Measurements from ENCODE around the gene HNRNPD. TPM values are rescaled to one million over a fixed set of nuclear protein-coding genes. Genes with fewer than 3 reads are reported as not detected.

Gene HNRNPD
- total and polyA plus RNA-seq, 2 of the 13 experiments (the other 11 are each of a cell fraction or from before 2014, with no cell fraction given): 64.0 to 69.7 TPM

- no peak for TF ChIP-seq MAFG (CRISPR knock-in tag; IDR thresholded peaks at IDR 0.05)
- TF ChIP-seq KLF15 (CRISPR knock-in tag; IDR thresholded peaks at IDR 0.05; ENCODE audit: borderline replicate concordance): peak; percentile 61; the same call in 1 of the 2 replicates
- TF ChIP-seq, protein P1, sequence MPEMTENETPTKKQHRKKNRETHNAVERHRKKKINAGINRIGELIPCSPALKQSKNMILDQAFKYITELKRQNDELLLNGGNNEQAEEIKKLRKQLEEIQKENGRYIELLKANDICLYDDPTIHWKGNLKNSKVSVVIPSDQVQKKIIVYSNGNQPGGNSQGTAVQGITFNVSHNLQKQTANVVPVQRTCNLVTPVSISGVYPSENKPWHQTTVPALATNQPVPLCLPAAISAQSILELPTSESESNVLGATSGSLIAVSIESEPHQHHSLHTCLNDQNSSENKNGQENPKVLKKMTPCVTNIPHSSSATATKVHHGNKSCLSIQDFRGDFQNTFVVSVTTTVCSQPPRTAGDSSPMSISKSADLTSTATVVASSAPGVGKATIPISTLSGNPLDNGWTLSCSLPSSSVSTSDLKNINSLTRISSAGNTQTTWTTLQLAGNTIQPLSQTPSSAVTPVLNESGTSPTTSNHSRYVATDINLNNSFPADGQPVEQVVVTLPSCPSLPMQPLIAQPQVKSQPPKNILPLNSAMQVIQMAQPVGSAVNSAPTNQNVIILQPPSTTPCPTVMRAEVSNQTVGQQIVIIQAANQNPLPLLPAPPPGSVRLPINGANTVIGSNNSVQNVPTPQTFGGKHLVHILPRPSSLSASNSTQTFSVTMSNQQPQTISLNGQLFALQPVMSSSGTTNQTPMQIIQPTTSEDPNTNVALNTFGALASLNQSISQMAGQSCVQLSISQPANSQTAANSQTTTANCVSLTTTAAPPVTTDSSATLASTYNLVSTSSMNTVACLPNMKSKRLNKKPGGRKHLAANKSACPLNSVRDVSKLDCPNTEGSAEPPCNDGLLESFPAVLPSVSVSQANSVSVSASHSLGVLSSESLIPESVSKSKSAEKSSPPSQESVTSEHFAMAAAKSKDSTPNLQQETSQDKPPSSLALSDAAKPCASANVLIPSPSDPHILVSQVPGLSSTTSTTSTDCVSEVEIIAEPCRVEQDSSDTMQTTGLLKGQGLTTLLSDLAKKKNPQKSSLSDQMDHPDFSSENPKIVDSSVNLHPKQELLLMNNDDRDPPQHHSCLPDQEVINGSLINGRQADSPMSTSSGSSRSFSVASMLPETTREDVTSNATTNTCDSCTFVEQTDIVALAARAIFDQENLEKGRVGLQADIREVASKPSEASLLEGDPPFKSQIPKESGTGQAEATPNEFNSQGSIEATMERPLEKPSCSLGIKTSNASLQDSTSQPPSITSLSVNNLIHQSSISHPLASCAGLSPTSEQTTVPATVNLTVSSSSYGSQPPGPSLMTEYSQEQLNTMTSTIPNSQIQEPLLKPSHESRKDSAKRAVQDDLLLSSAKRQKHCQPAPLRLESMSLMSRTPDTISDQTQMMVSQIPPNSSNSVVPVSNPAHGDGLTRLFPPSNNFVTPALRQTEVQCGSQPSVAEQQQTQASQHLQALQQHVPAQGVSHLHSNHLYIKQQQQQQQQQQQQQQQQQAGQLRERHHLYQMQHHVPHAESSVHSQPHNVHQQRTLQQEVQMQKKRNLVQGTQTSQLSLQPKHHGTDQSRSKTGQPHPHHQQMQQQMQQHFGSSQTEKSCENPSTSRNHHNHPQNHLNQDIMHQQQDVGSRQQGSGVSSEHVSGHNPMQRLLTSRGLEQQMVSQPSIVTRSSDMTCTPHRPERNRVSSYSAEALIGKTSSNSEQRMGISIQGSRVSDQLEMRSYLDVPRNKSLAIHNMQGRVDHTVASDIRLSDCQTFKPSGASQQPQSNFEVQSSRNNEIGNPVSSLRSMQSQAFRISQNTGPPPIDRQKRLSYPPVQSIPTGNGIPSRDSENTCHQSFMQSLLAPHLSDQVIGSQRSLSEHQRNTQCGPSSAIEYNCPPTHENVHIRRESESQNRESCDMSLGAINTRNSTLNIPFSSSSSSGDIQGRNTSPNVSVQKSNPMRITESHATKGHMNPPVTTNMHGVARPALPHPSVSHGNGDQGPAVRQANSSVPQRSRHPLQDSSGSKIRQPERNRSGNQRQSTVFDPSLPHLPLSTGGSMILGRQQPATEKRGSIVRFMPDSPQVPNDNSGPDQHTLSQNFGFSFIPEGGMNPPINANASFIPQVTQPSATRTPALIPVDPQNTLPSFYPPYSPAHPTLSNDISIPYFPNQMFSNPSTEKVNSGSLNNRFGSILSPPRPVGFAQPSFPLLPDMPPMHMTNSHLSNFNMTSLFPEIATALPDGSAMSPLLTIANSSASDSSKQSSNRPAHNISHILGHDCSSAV (CRISPR knock-in tag; IDR thresholded peaks at IDR 0.05; ENCODE audit: borderline replicate concordance): 0 out of 2 replicates have a peak, but pooled peaks have one; percentile 15
- TF ChIP-seq, protein P2, sequence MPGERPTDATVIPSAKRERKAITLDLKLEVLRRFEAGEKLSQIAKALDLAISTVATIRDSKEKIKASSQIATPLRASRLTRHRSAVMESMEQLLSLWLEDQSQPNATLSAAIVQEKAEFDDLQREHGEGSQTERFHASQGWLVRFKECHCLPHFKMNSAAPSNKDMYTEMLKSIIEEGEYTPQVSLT (CRISPR knock-in tag; IDR thresholded peaks at IDR 0.05; ENCODE audit: borderline replicate concordance, low read depth): peak; percentile 60; the same call in 1 of the 2 replicates
- TF ChIP-seq RNF219 (CRISPR knock-in tag; IDR thresholded peaks at IDR 0.05): 0 out of 2 replicates have a peak, but pooled peaks have one; percentile 17
- TF ChIP-seq TFE3 (CRISPR knock-in tag; IDR thresholded peaks at IDR 0.05): peak; percentile 67
- peak; percentile 44; the same call in 1 of the 2 replicates for TF ChIP-seq NFKBIZ (CRISPR knock-in tag; IDR thresholded peaks at IDR 0.05)
- TF ChIP-seq NFIC (IDR thresholded peaks at IDR 0.05; ENCODE audit: low read length): peak; percentile 67; the same call in 1 of the 2 replicates
- TF ChIP-seq GLI4 (CRISPR knock-in tag; IDR thresholded peaks at IDR 0.05; ENCODE audit: borderline replicate concordance): no peak
- no peak for TF ChIP-seq ZNF30 (CRISPR knock-in tag; IDR thresholded peaks at IDR 0.05)
- TF ChIP-seq, protein P3, sequence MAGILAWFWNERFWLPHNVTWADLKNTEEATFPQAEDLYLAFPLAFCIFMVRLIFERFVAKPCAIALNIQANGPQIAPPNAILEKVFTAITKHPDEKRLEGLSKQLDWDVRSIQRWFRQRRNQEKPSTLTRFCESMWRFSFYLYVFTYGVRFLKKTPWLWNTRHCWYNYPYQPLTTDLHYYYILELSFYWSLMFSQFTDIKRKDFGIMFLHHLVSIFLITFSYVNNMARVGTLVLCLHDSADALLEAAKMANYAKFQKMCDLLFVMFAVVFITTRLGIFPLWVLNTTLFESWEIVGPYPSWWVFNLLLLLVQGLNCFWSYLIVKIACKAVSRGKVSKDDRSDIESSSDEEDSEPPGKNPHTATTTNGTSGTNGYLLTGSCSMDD (CRISPR knock-in tag; IDR thresholded peaks at IDR 0.05): no peak
- TF ChIP-seq ZEB1 (IDR thresholded peaks at IDR 0.05; ENCODE audit: insufficient replicate concordance, low read depth): no peak
Observed at GRCh38 chr4:82373816-82374625, at the start of gene HNRNPD (continued).

Measured in HepG2 (cell line).